Suprapubic skin (tissue), 3 donors: ENCODE results near the gene ZBTB16.

Experiments
- EP300 ChIP-seq: sonication (generic); formaldehyde crosslinking; IDR thresholded peaks from one replicate; pipeline ENCODE4 v1.6.1; 2017; ENCODE audit warnings: antibody characterized with exemption
- POLR2A ChIP-seq, 2 donors: fragments of 450-650 bp; IDR thresholded peaks; one replicate each; pipeline ENCODE4 v1.6.1; 2017; ENCODE audit warnings: antibody characterized with exemption in 2 of 2, mild to moderate bottlenecking in 2 of 2, moderate library complexity in 2 of 2
- TF ChIP-seq, protein P1 (sequence below), 2 donors: fragments of 200-600 bp in 1 of 2; fragments of 450-650 bp in 1 of 2; sonication (generic) in 1 of 2; IDR thresholded peaks; one replicate each; pipeline ENCODE4 v1.5.1; 2016 to 2019; ENCODE audit warnings: antibody characterized with exemption in 2 of 2, mild to moderate bottlenecking in 1 of 2, moderate library complexity in 1 of 2

DNA sequence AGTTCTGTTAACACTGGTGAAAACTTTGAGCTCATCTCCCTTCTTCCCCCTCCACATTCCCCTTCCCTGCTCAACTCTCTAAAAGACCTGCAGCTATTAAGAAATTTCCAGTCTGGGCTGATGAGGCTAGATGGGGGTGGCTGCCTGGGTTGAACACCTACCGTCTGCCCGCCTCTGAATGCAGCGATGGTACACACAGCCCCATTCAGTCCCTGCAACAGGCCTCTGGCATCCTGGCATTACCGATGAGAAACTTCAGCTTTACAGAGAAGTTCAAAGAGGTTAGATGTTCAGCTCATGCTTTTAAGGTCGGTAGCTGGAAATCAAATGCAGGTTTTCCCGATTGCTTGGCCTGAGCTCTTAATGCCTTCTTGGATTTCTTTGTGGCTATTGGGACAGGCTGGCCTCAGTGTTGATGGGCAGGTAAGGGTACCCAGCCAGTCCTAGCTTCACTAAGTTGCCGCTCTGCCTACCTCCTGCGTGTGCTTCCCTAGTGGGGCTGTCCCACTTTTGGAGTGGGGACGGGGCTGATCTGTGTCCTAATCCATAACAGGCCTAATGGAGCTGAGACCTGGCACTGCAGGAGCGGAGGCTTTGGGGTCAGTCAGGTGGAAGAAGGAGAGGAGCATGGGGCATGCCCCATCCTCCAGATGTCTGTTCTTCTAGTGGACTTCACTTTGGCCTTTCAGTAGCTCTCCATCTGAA lies 49.1 kb downstream of the ZBTB16 start:
- TF ChIP-seq, protein P1, sequence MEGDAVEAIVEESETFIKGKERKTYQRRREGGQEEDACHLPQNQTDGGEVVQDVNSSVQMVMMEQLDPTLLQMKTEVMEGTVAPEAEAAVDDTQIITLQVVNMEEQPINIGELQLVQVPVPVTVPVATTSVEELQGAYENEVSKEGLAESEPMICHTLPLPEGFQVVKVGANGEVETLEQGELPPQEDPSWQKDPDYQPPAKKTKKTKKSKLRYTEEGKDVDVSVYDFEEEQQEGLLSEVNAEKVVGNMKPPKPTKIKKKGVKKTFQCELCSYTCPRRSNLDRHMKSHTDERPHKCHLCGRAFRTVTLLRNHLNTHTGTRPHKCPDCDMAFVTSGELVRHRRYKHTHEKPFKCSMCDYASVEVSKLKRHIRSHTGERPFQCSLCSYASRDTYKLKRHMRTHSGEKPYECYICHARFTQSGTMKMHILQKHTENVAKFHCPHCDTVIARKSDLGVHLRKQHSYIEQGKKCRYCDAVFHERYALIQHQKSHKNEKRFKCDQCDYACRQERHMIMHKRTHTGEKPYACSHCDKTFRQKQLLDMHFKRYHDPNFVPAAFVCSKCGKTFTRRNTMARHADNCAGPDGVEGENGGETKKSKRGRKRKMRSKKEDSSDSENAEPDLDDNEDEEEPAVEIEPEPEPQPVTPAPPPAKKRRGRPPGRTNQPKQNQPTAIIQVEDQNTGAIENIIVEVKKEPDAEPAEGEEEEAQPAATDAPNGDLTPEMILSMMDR (IDR thresholded peaks at IDR 0.05), result no peak
- TF ChIP-seq POLR2A (IDR thresholded peaks at IDR 0.05), result no peak
- no peak for TF ChIP-seq EP300
